Heart right ventricle (tissue), 16 donors: ENCODE measurements around the gene DOCK1. TPM values are rescaled to one million over a fixed set of nuclear protein-coding genes. Genes with fewer than 3 reads are reported as not detected.

Source experiments
- ATAC-seq, 8 donors: fragments of 200-7000 bp; cut with Tn5 transposase; one replicate each; pipeline ENCODE4 v1.9.1; 2020; ENCODE audit warnings: mild to moderate bottlenecking in 8 of 8, moderate library complexity in 8 of 8, moderate number of reproducible peaks in 1 of 8
- DNase-seq, 2 donors: peaks; one replicate each; pipeline ENCODE4 v3.0.0-alpha.2; 2020
- H3K27ac ChIP-seq, 10 donors: fragments of 200-600 bp; sonication (generic) in 2 of 10; one replicate each; pipeline versions ENCODE4 v1.5.0 to v1.8.0; 2020 to 2022; ENCODE audit warnings: mild to moderate bottlenecking in 3 of 10
- H3K27me3 ChIP-seq, 7 donors: fragments of 200-600 bp; one replicate each; pipeline ENCODE4 v1.8.0; 2021 to 2022; ENCODE audit warnings: mild to moderate bottlenecking in 2 of 7
- H3K36me3 ChIP-seq, 9 donors: fragments of 200-600 bp; sonication (generic) in 1 of 9; one replicate each; pipeline versions ENCODE4 v1.5.0 to v1.8.0; 2020 to 2022; ENCODE audit warnings: mild to moderate bottlenecking in 2 of 9
- H3K4me1 ChIP-seq, 9 donors: fragments of 200-600 bp; sonication (generic) in 1 of 9; one replicate each; pipeline versions ENCODE4 v1.5.0 to v1.8.0; 2020 to 2022; ENCODE audit warnings: mild to moderate bottlenecking in 4 of 9
- H3K4me3 ChIP-seq, 10 donors: fragments of 200-600 bp; sonication (generic) in 2 of 10; one replicate each; pipeline versions ENCODE4 v1.5.0 to v1.8.0; 2020 to 2022; ENCODE audit warnings: mild to moderate bottlenecking in 7 of 10, moderate library complexity in 2 of 10
- H3K9me3 ChIP-seq, 11 donors: fragments of 200-600 bp in 10 of 11; sonication (generic) in 2 of 11; one replicate each; pipeline versions ENCODE4 v1.5.0 to v1.8.0; 2013 to 2022; ENCODE audit warnings: mild to moderate bottlenecking in 2 of 11, control low read depth in 1 of 11, moderate library complexity in 1 of 11
- WGBS, 2 donors: extraction: QIAGEN DNeasy Blood & Tissue Kit; methylation state at CpG; one replicate each; pipeline ENCODE4 v1.1.7; 2013; ENCODE audit warnings: inconsistent platforms in 1 of 2; 5-methylcytosine and 5-hydroxymethylcytosine counted together
- intact Hi-C, 10 donors: fragments of 100-400 bp; cut with DNase I; formaldehyde crosslinking; loops; one replicate each; pipeline versions ENCODE4 v1.11.1 to v1.14.2; 2022
- polyA plus RNA-seq, 2 donors: library from polyadenylated mRNA; stranded (reverse); fragments of 200-250 nt; gene quantifications; one replicate each; pipeline ENCODE4 v1.2.3, GENCODE V29; 2013
- total RNA-seq, 10 donors: library from RNA; stranded (reverse); fragmentation: NEBNext Ultra II Directional in 3 of 10; extraction: Animal tissue kit (Norgen Biotek cat#: 25700) in 3 of 10; gene quantifications; one replicate each; pipeline versions ENCODE4 v1.2.1 to v1.2.4, GENCODE V29; 2021 to 2023
- TF ChIP-seq, protein P1 (sequence below), 9 donors: fragments of 200-600 bp; sonication (generic) in 2 of 9; IDR thresholded peaks; one replicate each; pipeline versions ENCODE4 v1.5.0 to v1.8.0; 2021 to 2022; ENCODE audit warnings: antibody characterized with exemption in 9 of 9, mild to moderate bottlenecking in 5 of 9, moderate library complexity in 1 of 9
- donor health status: Arrhythmogenic right ventricular cardiomyopathy.
- donor health status: ischemic (EF 13 %, LVEDD 7.1; RV severe dilation, severe dysfunction).
- donor health status: healthy with polysubstance abuse.
- donor health status: DM: no; HTN: yes; CAD: no.
- donor health status: DM: no; HTN: no; CAD: no.
- donor health status: ischemic (EF 25% LVEDD 6.9; RV normal size, moderate dysfunction).
- donor health status: ischemic (EF 25% LVEDD 5.7; RV mildly dilated, moderate dysfunction).
- donor health status: healthy.
- donor health status: DM: yes; HTN: yes; CAD: no.
- donor health status: Ischemic cardiomyopathy.
- donor health status: ischemic (EF 35%, LVEDD 5.7; RV mildly dilated, moderate dysfunction).
- donor health status: nonischemic (EF 11% LVEDD 7.7; RV severe dilation, severe dysfunction).
- donor health status: DM: yes; HTN: yes; CAD: no.
- donor health status: PGD.
- donor health status: ischemic (EF 29% LVEDD 5.4; RV normal size, mild dysfunction).
- donor health status: nonischemic (EF 23%, LVEDD 6.1; RV moderate dilation, normal function).

The DOCK1 gene
- total and polyA plus RNA-seq, 12 donors, result 7.8 to 26.7 (median 19.8) TPM

DNA sequence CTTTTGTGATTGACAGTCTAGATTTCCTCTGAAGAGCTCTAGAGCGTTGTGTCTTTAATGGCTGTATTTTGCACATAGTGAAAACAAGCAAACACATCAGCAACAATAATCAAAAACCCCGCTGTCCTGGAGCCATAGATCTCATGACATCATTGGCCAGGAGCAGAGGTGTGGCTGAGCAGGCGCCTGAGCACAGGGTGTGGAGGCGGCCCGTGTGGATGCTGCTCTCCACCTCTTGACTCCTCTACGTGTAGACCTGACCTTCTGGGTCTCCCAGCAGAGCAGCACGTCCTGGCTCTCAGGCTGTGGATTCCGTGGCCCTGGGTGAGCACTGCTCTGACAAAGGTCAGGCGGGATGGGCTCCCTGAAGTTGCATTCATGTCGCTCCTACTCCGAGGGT, 354.1 kb downstream of the DOCK1 start:
- Histone ChIP-seq H3K27ac (no peak overlapping the region), H3K36me3 (peaks cover 0 to 47% (median 21%) of the 10 kb centered on the region in 9 donors), H3K4me1 (peaks cover 0 to 5% (median 0%) of the 10 kb centered on the region in 9 donors), H3K27me3 (no peaks in the 10 kb centered on the region), H3K9me3 (no peaks in the 10 kb centered on the region), H3K4me3 (no peak overlapping the region)
- ATAC-seq (no peak), DNase-seq (no peak)
- WGBS, 2 donors, result 94 to 95% methylated on average over 11 of the region's 11 CpGs
- TF ChIP-seq, protein P1, sequence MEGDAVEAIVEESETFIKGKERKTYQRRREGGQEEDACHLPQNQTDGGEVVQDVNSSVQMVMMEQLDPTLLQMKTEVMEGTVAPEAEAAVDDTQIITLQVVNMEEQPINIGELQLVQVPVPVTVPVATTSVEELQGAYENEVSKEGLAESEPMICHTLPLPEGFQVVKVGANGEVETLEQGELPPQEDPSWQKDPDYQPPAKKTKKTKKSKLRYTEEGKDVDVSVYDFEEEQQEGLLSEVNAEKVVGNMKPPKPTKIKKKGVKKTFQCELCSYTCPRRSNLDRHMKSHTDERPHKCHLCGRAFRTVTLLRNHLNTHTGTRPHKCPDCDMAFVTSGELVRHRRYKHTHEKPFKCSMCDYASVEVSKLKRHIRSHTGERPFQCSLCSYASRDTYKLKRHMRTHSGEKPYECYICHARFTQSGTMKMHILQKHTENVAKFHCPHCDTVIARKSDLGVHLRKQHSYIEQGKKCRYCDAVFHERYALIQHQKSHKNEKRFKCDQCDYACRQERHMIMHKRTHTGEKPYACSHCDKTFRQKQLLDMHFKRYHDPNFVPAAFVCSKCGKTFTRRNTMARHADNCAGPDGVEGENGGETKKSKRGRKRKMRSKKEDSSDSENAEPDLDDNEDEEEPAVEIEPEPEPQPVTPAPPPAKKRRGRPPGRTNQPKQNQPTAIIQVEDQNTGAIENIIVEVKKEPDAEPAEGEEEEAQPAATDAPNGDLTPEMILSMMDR (IDR thresholded peaks at IDR 0.05), result no peak
- intact Hi-C loops, result no loop called here

DNA sequence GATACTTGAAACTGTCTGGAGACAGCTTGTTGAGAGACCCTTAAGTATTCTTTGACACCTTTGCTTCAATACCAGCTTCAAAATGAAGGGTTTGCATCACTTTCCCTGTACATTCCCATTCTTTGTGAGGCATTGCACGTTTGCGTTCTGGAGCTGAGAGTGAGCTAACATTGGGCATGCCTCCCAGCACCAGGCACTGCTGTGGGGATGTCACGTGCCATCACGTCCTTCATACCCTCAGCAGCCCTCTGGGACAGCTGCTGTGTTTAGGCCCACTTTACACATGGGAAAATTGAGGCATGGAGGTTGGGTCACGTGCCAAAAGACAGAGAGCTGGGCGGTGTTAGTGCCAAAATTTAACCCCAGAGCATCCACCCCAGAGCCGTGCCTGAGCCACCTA, 357.4 kb downstream of the DOCK1 start:
- no peak overlapping the region for H3K4me3 ChIP-seq
- peaks cover 0 to 4% (median 0%) of the 10 kb centered on the region in 9 donors for H3K4me1 ChIP-seq
- 93 to 95% methylated on average over 7 of the region's 7 CpGs for WGBS, 2 donors

DNA sequence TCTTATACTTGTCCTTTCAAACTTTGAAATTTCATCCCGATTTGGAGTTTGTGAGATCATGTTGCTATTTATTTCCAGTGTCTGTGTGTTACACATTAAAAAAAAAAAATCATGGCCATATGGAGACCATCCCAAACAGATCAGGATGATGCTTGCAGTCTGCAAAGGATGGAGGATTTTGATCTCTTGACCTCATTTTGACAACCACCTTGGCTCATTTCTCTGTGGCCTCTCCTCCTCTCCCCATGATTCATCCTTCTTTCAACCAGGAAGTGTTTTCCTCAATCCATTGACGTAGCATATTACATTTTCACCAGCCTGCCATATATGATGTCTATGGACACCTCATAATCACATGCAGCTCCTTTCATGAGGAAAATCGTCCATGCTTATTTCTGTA, 360.1 kb downstream of the DOCK1 start:
- 91 to 93% methylated on average over 3 of the region's 3 CpGs for WGBS, 2 donors
- ATAC-seq, result no peak
- peaks cover 0 to 17% (median 0%) of the 10 kb centered on the region in 9 donors for H3K36me3 ChIP-seq

More for the DNA sequence above, 357.4 kb downstream of the DOCK1 start:
- ATAC-seq (no peak), DNase-seq (no peak)
- TF ChIP-seq, protein P1 (IDR thresholded peaks at IDR 0.05), result no peak
- intact Hi-C loops, result no loop called here
- H3K36me3 ChIP-seq, result peaks cover 0 to 33% (median 17%) of the 10 kb centered on the region in 9 donors
- no peak overlapping the region for H3K27ac ChIP-seq
- no peaks in the 10 kb centered on the region for H3K27me3 ChIP-seq
- no peaks in the 10 kb centered on the region for H3K9me3 ChIP-seq

DNA sequence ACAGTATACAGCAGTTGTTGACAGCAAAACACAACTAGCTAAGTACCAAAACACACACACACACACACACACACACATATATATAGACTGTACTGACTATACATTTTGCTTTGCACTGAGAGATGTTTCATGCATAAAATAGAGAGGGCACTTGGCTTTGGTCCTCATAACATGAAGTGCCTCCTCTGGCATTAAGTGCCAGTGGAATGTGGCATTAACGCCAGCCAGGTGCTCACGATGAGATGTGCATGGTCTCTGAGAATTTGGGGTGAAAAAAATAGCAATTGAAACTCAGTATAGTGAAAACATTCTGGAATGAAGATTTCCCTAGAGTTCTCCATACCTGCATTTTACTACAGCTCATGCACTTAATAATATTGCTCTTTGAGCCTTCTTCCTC, 361.2 kb downstream of the DOCK1 start:
- Histone ChIP-seq H3K4me1 (peaks cover 0 to 4% (median 0%) of the 10 kb centered on the region in 9 donors), H3K36me3 (peaks cover 0 to 19% (median 0%) of the 10 kb centered on the region in 9 donors), H3K27me3 (no peaks in the 10 kb centered on the region), H3K9me3 (no peaks in the 10 kb centered on the region), H3K27ac (no peak overlapping the region), H3K4me3 (no peak overlapping the region)
- intact Hi-C loops, result loop anchor here in 1 of 10 donors (1.0 kb wide), 1 partner anchor 38 kb away; no protein-coding TSS in a partner anchor
- TF ChIP-seq, protein P1 (IDR thresholded peaks at IDR 0.05), result no peak
- ATAC-seq, result no peak
- DNase-seq, result no peak
- WGBS, 2 donors, result 69 to 82% methylated on average over 2 of the region's 2 CpGs

More for the DNA sequence above, 360.1 kb downstream of the DOCK1 start:
- no peaks in the 10 kb centered on the region for H3K27me3 ChIP-seq
- no peak for DNase-seq
- no peaks in the 10 kb centered on the region for H3K9me3 ChIP-seq
- TF ChIP-seq, protein P1 (IDR thresholded peaks at IDR 0.05), result no peak
- intact Hi-C loops, result no loop called here
- H3K27ac ChIP-seq, result no peak overlapping the region
- H3K4me1 ChIP-seq, result peaks cover 0 to 4% (median 0%) of the 10 kb centered on the region in 9 donors
- H3K4me3 ChIP-seq, result no peak overlapping the region
